ENCODE data around the gene KDM1B.

KDM1B gene

DNA sequence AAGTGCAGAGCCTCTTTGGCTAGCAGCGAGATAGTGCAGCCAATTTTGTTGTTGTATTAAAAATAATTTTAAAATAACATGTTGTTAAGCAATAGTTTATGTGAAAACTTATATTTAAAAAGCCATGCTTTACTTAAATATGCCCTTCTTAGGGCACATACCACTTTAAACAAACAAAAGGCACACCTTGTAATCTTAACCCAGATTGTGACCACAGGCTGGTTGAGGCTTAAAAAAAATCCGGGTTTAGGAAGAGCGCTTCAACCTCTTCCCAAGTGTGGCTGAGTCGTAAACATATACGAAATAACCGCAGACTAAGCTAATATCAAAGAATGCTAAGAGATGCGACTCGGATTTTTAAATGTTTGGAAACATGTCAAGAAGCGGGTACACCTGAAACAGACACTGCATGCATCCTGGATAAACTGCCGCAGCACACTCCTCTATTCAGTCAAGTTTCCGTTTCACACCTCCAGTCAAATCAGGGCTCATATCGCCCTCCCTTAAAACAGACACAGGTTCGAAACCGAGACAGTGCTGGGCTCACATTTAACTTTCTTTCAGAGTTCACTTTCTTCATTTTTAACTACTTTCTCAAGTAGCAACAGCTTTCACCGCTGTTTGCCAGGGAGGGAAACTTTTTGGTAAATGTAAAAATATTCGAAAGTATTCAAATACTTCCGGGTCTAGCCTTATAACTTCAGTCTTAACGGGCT lies 107.6 kb downstream of the KDM1B start:
- DNase-seq (ENCODE audit: low read depth in 3 of 3): peak in 2 of 3 donors; percentile 31 to 34

DNA sequence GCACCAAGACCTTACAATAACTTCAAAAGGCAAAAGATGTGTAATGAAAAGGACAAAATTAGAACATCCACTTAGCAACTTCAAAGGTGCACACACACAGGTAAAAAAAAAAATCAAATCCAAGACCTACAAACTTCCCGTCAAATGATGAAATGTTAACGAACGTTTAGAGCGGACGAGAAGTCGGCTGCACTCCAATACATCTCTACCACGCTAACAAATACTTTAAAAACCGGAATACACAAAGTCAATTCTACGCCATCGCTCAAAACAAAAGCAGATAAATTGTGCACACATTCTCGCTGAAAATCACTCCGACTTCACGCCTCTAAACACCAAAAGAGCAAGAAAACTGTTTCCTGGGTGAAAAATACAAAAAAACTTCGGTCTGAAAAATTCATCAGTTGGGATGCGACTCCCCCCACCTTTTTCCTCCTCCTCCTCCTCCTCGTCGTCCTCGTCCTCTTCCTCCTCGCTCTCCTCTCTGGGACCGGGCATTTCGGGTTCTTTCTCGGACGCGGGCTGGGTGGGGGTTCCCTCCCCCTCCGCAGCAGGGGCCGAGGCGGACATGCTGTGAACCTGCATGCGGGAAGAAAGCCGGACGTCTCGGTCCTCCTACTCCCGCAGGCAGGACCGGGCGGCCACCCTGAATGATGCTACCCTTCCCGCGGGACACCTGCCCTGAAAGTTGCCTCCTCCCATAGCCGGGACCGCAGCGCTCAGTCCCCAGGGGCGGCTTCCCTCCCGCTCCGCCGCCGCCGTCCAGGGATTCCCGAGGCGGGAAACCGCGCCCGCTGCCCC lies 108.4 kb downstream of the KDM1B start:
- no peak for DNase-seq (ENCODE audit: low read depth in 3 of 3)

DNA sequence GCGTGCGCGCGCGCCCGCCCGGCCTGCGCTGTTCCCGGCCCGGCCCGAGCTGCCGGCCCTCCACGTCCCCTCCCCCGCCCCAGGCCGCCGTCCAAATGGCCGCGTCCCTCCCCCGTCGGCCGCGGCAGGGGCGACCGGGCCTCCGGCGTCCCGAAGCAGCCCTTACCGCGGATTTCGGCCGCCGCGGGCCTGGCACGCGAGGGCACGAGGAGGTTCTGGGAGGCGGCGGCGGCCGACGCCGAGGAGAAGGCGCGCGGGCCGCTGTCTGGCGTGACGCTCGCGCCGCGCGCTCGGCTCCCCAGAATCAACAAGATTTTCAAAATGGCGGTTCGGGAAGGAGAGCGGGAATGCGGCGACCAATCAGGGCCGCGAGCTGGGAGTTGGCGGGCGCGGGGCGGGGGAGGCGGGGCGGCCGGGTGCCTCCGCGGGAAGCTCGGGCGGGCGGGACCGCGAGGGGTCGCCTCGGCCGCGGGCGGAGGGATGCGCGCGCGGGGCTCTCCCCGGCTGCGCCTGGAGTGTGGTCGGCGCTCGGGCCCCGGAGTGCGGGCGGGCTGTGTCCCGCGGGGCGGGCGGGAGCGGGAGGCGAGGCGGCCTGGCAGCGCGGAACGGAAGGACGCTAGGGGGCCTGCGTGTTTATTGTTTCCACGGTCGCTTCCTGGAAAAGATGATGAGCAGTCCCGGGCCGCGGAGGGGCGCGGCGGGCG lies 109.1 kb downstream of the KDM1B start, which contains the start of gene DEK:
Gene DEK (minus strand): TSS at position 312 of the 704 bp plus-strand sequence. CDS start 543 bp downstream, outside the sequence.
- peak; percentile 69 to 74 (median 73) for DNase-seq (ENCODE audit: low read depth in 3 of 3)

DNA sequence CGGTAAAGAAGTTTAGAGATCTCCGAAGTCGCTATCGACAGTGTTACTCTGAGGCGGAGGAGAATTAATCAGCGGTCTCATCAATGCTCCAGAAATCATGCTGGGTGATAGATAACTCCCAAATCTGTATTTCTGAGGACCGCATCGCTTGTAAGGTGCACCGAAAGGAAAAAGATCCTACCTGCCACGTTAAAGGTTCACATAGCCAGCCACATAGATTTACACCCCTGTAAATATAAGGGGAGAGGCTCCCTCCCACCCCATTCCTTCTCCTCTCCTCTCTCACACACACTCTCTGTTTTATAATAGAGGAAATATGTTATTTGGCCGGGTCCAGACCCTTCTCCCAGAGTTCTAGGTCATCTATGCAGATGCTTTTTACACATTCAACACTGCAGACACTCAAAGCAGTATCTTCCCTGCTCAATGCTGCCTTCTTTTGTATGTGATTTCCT lies 109.7 kb downstream of the KDM1B start:
- DNase-seq (ENCODE audit: low read depth in 3 of 3): no peak

DNA sequence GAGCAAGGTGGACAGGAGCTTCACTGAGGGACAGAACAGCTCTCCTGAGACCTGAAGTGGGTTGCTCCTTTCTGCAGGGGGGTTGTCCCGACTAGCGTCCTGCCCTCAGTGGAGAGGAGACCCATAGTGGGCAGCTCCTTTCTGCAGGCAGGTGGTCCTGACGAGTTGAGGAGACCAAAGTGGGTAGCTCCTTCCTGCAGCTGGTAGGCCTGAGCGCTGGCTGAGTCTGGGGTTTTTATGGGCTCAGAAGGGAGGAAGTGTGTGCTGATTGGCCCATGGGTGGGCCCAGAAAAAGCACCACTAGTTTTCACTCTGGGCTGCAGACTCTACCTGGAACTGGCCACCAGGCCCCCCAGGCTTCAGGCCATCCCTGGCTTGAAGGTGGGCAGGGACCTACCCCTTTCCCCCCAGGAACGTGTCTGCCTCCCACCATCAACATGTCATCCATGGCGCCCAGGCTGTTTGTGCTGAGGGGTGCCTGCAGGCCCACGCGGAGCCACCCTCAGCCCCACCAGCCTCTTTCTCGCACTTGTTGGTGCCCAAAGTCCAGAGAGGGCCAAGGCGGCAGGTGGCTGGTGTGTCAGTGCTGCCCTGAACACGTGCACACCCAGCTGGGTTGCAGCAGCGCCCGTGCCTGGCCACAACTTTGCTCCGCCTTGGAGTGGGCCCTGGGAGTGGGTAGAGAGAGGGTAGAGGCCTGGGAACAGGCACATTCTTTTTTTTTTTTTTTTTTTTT lies 110.7 kb downstream of the KDM1B start:
- no peak for DNase-seq (ENCODE audit: low read depth in 3 of 3)

DNA sequence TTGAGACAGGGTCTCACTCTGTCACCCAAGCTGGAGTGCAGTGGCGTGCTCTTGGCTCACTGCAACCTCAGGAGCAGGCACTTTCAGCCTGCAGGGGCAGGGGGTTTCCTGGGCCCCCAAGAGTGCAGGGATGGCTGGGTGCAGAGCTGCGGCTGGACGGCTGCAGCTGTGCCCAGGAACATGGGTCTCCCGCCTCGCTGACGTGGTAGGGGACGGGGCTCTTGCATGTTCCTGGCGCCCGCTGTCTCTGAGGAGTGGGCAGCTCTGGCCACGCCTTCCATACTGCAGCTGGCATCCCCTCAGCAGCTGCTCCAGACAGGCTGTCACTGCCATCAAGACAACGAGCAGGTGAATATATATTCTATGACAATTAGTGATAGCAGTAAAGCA lies 111.3 kb downstream of the KDM1B start:
- DNase-seq (ENCODE audit: low read depth in 3 of 3): no peak

DNA sequence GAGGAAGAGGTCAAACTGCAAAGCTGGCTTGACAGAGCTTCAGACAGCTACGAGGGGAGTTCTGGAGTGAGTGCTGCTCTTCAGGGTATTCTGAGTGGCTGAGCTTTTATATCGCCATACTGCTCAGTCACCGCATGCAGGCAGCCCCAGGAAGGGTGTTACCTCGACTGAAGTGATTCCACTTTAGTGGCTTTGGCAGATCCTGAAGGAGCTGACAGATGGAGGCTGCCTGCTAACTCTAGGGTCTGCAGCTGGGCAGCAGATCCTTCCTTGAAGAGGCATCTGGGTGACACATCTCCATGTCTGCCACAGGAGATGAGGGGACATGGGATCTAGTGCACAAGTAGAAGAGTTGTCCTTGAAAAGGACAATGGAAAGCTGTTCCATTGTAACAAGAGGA lies 112.8 kb downstream of the KDM1B start:
- DNase-seq (ENCODE audit: low read depth in 3 of 3): no peak

DNA sequence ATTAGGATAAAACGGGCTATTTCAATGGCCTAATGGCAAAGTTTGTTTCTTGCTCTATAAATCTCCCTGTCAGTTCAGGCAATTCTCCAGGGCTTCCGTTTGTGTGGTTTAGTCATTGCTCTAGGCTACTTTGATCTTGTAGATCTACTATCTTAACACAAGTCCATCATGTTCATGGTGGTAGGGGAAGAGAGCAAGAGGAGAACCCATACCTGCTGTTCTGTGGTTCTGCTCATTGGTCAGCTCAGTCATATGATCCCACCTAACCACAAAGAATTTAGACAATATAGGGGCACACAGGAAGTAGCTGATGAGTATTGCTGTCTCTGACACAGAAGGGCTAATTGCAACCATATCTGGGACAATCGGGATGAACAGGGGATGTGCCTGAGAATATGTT lies 114.0 kb downstream of the KDM1B start:
- no peak for DNase-seq (ENCODE audit: low read depth in 3 of 3)

DNA sequence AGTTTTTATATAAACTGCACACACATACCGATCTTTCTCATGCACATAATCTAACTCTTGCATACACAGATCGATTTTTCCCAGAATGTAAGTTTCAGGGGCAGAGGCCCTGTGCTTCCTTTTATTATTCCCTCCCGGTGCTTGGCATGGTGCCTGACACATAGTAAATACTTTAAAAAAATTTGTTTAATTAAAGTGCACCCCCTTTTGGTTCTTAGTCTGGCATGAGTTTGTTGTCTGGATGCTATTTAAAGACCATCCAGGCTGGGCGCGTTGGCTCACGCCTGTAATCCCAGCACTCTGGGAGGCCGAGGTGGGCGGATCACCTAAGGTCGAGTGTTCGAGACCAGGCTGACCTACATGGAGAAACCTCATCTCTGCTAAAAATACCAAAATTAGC lies 114.5 kb downstream of the KDM1B start:
- DNase-seq (ENCODE audit: low read depth in 3 of 3): no peak

DNA sequence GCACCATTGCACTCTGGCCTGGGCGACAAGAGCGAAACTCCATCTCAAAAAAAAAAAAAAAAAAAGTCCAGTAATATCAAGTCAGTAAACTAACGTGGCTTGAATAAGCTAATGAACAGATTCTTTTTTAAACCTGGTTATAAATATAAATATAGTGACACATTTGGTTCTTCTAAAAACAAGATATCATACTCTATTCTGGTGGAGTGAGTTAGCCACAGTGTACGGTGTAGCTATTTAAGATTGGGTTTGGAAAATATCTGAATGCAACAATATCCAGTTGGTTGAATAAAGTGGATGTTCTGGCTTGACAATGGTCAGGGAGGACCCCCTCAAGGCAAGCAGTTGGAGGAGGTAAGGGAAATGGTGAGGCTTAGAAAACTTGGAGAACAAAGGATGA lies 115.0 kb downstream of the KDM1B start:
- no peak for DNase-seq (ENCODE audit: low read depth in 3 of 3)

Measured in stimulated activated CD4-positive, alpha-beta T cell treated with anti-CD3 and anti-CD28 coated beads, TNF-alpha, amount 100 ng/mL, for 48 hours (primary cell).